HTR-8/SVneo (cell line): ENCODE data around the gene CDCA3.

Experiments
- DNase-seq: peaks from one replicate; pipeline ENCODE4 v3.0.0; 2011; ENCODE audit warnings: low spot score, mixed read lengths; ENCODE audit not compliant: insufficient read length
- FAIRE-seq: peaks from 2 replicates; lab custom pipeline; 2011; peaks lifted over from hg19 to GRCh38; lab: Jason Lieb, UNC

Gene CDCA3

DNA sequence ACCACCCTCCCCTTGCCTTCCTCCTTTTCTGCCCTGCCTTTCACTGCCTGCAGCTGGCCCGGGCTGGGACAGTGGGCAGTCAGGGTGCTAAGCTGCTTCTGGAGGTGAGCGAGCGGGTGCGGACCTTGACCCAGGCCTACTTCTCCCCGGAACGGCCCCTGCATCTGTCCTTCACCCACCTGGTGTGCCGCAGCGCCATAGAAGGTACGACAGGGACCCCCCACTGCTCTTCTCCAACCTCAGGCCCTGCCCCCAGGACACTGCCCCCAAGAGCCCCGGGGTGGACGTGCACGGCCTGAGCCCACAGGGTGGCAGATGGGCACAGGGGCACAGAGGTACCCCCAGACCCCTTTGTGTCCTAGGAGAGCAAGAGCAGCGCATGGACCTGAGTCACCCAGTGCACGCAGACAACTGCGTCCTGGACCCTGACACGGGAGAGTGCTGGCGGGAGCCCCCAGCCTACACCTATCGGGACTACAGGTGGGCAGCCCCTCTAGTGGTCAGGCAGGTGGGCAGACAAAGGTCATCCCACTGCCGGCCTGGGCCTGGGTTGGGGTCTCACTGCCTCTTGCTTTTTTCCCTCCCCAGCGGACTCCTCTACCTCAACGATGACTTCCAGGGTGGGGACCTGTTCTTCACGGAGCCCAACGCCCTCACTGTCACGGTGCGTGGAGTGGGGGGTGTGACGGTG, 13.6 kb downstream of the CDCA3 start:
- peak; percentile 4 for FAIRE-seq
- DNase-seq, result no peak

DNA sequence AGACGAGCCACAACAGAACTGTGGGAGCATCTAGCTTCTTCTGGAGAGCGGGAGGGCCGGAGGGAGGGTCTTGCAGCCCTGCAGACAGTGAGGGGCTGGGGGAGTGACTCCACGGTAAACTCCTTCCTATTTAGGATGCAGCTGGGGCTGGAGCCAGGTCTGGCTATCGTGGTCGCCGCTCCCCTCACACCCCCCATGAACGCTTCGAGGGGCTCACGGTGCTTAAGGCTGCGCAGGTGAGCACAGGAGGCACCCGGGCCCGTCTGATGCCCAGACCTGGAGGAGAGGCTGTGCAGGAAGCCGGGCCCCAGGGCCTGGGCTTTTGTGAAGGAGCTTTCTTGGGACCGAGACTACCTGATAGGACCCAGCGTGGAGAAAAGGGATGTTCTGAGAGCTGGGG, 14.2 kb downstream of the CDCA3 start:
- DNase-seq (no peak), FAIRE-seq (no peak)

DNA sequence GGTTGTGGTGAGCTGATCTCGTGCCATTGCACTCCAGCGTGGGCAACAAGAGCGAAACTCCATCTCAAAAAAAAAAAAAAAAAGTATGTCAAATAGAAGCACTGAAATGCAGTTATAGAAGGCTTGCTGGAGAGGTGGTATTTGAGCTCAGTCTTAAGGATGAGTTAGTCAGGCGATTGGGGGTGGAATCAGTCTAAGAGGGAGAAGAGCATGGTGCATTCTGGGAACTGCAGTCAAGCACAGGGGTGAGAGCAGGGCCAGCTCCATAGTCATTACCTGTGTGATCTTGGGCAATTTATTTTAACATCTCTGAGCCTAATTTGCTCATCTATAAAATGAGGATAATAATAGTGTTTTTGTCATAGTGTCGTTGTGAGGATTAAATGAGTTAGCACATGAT, 16.2 kb downstream of the CDCA3 start:
- FAIRE-seq (no peak), DNase-seq (no peak)

DNA sequence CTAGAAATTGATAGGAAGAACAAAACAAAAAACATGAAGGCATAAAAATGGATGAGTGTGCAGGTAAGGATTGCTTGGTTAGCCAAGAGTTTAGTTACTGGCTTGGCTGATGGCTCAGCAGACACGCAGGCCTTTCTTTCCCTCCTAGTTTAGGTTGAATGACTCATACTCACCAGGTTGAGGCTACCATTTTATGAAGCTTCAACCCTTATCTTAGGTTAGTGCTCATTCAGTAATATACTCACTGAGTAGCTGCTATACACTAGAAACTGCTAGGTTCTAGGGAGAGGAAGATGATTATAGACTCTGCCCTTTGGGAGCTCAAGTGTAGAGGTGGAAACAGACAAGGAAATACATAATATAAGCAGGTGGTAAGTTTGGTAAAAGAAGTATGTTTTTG, 16.8 kb downstream of the CDCA3 start:
- FAIRE-seq, result no peak
- no peak for DNase-seq

DNA sequence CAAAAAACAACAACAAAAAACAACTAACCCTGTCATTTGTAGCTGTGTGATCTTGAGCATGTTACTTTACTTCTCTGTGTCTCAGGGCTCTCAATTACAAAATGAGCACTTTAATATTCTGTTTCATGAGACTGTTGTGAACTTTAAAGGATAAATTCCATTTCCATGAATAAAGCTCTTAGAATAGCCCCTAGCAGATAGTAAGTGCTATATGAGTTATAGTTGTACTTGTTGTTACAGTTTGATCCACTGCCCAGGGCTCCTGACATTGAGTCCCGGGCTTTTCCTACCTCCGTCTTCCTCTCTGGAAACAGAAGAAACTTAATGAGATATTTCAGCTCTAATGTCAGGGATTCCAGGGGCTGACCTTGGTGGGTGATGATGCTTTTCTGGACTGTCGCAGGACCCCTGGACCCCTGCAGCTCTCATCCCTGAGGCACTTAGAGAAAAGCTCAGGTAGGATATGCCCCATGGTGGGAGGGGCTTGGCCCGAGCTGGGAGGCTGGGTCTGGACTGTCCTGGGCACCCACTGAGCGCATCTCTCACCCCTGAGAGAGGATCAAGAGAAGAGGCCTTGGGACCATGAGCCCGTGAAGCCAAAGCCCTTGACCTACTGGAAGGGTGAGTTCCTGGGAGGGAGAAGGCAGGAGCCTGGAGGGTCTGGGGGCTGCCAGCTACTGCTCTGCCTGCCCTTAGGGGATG, 17.7 kb downstream of the CDCA3 start:
- FAIRE-seq (no peak), DNase-seq (no peak)

DNA sequence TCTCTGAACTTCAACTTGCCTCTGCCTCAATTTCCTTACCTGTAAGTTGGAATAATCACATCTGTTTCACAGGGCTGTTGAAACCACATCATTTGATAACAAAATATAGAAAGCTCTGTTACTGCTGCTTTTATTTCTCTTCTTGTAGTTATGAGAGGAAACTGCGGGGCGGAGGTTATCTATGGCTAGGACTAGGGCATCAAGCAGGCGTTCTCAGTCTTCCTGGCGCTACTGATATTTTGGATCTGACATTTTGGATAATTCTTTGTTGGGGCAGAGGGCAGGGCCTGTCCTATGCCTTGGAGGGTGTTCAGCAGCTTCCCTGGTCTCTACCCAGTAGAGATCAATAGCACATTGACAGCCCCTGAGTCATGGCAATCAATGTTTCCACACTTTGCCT, 19.0 kb downstream of the CDCA3 start:
- FAIRE-seq (no peak), DNase-seq (no peak)

DNA sequence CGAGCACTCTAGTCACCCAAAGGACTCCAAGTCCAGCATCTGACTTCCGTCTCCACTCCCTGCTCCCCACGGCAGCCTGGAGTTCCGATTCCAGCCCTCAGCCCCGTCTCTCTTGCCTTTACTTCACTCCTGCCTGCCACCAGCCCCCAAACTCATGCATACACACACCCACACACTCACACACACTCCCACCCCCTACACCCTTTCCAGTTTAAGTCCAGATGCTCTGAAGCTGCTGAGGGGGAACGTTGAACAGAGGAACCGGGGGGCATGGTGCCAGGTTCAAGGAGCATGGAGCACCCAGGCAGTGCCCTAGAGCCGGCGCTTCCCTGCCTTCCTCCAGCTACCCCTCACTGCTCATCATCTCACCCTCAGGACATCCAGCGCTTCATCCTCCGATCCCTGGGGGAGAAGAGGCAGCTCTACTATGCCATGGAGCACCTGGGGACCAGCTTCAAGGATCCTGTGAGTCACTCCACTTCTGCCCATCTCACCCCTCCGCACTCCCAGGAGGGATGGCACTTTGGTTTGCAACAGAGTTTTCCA, 19.6 kb downstream of the CDCA3 start:
- DNase-seq (no peak), FAIRE-seq (no peak)

DNA sequence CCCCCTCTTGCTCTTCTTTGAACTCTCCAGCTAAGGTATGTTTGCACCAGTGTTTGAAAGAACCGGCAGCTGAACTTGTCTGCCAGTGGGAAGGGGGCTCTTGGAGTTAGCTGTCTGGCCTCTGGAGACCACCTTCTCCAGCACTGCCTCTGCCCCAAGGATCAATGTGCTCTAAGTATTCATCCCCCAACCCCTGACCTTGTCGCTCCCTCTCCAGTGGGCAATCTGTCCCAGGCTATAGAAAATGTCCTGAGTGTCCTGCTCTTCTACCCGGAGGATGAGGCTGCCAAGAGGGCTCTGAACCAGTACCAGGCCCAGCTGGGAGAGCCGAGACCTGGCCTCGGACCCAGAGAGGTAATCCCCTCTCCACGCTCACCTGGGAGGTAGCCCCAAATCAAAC, 20.1 kb downstream of the CDCA3 start:
- FAIRE-seq (no peak), DNase-seq (no peak)

DNA sequence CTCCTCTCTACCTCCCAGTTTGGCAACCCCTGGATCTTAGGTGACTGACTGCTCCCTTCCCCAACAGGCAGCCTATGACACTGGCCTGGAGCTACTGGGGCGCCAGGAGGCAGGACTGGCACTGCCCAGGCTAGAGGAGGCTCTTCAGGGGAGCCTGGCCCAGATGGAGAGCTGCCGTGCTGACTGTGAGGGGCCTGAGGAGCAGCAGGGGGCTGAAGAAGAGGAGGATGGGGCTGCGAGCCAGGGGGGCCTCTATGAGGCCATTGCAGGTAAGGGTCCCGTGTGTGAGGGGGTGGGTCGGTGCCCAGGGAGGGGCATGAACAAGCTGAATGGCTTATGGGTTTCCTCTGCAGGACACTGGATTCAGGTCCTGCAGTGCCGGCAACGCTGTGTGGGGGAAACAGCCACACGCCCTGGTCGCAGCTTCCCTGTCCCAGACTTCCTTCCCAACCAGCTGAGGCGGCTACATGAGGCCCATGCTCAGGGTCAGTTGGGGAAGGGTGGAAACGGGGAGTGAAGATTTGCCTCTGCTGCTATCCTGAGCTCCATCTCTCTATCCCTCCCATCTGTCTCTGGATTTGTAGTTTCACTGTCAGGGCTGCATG, 20.7 kb downstream of the CDCA3 start:
- DNase-seq (no peak), FAIRE-seq (peak; percentile 71)

DNA sequence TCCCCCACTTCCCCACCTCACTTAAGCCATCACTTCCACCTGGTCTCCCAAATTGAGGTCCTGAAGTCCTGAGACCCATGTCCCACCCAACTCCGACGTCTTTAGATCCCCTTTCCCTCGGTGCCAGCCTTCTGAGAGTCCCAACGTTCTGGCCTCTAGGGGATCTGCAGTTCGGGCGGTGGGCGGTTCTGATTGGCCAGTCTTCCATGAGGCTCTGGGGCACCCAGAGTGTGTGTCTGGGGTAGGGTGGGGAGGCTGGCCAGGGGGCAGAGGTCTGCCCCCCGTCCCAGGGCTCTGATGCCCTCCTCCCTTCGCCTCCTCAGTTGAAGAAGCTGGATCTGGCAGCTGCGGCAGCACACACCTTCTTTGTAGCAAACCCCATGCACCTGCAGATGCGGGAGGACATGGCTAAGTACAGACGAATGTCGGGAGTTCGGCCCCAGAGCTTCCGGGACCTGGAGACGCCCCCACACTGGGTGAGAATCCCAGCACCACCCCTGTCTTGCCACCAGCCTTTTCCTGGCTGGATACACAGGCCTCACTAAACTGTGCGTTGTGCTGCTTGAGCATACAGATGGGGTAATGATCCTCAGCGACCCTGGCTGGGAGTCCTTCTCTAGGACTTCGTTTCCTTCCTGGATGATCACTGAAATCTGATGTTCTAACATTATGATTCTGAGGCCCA, 21.4 kb downstream of the CDCA3 start:
- DNase-seq, result peak; percentile 60
- peak; percentile 49 for FAIRE-seq

DNA sequence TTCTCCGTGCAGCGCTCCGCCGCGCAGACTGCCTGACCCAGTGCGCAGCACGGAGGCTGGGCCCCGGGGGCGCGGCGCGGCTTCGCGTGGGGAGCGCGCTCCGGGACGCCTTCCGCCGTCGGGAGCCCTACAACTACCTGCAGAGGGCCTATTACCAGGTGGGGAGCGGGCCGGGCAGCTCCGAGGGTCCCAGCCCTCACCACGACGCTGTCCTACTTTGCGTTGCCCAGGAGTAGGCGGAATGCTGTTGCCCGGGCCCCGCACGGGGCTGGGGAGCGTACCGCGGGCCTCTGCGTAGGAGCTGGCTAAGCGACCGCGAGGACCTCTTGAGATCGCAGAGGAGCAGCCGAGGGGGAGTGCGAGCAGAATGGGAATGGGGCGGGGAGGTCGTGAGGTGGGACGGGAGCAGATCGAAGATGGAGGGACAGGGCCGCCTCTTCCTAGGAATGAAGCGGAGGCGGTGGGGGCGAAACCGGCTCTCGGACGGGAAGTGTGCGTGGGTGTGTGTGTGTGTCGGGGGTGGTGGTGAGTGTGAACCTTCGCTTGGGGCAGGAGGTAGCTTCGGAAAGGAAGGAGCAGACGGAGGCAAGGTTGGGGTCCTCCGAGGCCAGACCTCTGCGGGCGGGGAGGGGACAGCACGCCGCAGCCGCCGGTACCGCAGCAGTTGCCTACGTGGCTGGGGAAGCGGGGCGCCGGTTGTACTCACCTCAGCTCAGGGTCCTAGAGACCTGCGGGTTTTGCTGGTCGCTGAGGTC, 22.1 kb downstream of the CDCA3 start:
- DNase-seq (peak; percentile 70), FAIRE-seq (peak; percentile 95)

DNA sequence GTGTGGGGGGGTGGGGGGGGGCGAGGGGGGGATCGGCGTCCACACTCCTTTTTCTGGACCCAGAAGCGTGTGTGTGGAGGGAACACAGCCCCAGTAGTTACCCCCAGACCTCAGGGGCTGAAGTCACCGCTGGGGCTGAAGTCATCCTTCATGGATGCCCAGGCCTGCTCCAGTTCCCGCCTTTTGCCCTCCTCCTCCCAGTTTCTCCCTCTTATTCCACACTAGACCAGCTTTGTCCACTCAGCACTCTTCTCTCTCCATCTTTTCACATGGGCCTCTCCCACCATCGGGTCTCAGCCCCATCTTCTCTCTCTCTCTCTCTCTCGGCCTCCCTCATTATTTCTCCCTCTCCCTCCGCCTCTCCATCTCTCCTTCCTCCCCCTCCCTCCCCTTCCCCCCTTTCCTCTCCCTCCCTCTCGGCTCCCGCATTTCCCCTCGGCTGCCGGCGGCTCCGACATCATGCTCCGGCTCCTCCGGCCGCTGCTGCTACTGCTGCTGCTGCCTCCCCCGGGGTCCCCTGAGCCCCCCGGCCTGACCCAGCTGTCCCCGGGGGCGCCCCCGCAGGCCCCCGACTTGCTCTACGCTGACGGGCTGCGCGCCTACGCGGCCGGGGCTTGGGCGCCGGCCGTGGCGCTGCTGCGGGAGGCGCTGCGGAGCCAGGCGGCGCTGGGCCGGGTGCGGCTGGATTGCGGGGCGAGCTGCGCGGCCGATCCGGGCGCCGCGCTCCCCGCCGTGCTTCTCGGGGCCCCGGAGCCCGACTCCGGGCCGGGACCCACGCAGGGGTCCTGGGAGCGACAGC, 22.9 kb downstream of the CDCA3 start, which contains the start of gene P3H3:
P3H3 (plus strand) TSS at position 426 of the 799 bp plus-strand sequence; CDS start at position 460, 34 bp downstream.
- FAIRE-seq (peak; percentile 86), DNase-seq (peak; percentile 72)

DNA sequence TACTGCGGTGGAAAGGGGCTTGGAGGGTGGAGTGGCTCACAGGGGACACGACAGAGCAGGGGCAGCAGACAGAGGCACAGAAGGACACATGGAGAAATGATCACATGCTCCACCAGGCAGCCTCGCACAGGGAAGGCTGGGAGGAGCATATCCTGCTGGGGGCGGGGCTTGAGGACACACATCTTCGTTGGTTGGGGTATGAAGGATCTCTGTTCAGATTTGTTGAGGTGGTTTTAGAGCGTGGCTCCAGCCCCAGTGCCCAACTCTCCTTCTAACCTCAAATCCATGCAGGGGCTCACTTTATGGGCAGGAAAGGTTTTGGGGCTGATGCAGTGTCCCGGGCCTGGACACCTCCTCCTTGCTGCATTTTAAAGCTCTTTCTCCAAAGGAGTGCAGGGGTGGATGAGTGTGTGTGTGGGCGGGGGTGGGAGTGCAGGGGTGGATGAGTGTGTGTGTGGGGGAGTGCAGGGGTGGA, 23.6 kb downstream of the CDCA3 start:
- peak; percentile 98 for DNase-seq
- peak; percentile 99 for FAIRE-seq

DNA sequence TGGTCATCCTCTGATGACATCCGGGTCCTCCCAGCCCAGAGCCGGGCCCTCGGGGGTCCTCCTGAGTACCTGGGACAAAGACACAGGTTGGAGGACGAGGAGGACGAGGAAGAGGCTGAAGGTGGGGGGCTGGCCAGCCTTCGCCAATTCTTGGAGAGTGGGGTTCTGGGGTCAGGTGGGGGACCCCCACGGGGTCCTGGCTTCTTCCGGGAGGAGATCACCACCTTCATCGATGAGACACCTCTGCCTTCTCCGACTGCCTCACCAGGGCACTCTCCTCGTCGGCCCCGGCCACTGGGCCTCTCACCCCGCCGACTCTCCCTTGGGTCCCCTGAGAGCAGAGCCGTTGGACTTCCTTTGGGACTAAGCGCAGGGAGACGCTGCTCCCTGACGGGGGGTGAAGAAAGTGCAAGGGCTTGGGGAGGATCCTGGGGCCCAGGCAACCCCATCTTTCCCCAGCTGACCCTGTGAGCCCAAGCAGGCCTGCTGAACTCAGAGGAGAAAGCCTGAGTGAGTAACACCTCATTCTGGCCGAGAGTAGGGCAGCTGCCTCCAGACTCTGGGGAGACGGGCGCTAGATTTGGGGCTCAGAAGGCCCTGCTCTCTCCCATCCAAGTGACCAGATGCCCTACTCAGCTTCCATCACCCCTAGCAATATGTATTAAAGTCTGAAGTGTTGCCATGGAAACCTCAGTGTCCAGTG, 24.2 kb downstream of the CDCA3 start:
- peak; percentile 16 for FAIRE-seq
- DNase-seq, result no peak

DNA sequence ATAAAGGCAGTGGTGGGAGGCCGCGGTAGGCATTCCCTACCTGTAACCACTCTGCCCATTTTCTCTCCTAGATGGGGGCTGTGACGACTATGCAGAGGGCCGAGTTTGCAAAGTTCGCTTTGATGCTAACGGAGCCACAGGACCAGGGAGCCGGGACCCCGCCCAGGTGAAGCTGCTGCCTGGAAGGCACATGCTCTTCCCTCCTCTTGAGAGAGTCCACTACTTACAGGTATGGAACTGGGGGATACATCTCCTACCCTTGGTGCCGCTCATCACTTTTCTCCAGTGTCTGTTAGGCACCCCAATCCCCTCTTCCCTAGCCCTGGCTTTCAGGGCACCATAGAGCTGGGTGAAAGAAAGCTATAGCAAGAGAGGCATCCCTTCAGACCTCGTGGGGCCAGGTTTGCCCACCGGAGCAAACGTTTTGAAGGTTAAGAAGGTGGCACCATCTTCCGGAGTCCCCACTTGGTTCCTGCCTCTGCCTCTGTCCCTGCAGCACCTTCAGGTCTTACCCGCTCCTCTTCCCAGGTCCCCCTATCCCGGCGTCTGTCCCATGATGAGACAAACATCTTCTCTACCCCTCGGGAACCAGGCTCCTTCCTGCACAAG, 24.9 kb downstream of the CDCA3 start:
- FAIRE-seq (no peak), DNase-seq (no peak)

DNA sequence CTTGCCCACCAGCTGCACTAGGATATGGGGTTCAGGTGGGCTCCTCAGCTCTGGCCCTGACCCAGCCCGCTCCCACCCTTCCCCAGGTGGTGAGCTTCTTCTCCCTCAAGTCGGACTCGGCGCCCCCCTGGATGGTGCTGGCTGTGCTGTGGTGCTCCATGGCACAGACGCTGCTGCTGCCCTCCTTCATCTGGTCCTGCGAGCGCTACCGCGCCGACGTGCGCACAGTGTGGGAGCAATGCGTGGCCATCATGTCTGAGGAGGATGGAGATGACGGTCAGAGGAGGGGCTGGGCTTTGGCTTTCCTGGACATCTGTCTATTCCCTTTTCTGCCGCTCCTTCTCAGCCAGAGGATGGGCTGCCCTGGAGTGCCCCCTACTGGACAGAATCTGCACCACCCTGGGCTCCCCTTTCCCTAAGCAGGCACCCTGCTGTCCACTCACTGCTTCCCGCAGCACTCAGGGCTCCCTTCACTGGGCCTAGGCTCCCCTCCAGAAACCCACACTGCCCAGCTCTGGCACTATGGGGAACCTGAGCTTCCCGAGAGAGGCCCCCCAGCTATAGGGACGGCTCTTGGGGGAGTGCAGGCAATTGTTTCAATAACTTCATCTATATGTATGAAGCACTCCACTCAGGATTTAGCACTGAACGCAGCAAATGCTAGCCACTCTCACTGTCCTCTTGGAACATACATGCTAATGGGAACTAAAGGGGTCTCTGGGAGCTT, 25.5 kb downstream of the CDCA3 start:
- peak; percentile 91 for FAIRE-seq

DNA sequence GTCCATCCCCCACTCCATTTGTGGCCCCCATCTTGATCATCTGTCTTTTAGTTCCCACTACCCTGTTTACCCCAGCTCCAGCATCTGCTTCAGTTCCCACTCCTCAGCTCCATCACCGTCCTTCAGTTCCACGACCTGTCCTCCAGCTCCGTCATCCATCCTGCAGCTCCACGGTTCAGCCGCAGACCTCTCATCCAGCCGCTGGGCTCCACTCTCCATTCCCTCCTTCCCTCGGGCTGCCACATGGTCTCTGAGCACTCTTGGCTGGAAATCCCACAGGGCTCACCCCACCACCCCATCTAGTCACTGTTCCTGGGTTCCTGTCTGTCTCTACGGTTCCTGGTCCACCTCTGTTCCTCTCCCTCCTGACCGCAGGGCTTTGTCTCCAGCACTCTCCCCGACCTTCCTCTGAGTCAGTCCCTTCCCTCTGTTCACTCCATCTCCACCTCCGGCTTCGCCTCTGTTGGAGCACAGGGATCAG, 26.1 kb downstream of the CDCA3 start:
- DNase-seq (no peak), FAIRE-seq (peak; percentile 80)

More for the DNA sequence above, 25.5 kb downstream of the CDCA3 start:
- peak; percentile 94 for DNase-seq
